HS-5 (cell line): ENCODE measurements around the gene IBA57.
"Not testable (repeated sequence)": the region's sequence is repeated elsewhere in the genome, so short reads cannot be mapped to it uniquely, and the experiment has no call there.

Experiments used
- DNase-seq: peaks from one replicate; pipeline ENCODE4 v3.0.0-alpha.2; 2012; ENCODE audit warnings: low read depth

The IBA57 gene

DNA sequence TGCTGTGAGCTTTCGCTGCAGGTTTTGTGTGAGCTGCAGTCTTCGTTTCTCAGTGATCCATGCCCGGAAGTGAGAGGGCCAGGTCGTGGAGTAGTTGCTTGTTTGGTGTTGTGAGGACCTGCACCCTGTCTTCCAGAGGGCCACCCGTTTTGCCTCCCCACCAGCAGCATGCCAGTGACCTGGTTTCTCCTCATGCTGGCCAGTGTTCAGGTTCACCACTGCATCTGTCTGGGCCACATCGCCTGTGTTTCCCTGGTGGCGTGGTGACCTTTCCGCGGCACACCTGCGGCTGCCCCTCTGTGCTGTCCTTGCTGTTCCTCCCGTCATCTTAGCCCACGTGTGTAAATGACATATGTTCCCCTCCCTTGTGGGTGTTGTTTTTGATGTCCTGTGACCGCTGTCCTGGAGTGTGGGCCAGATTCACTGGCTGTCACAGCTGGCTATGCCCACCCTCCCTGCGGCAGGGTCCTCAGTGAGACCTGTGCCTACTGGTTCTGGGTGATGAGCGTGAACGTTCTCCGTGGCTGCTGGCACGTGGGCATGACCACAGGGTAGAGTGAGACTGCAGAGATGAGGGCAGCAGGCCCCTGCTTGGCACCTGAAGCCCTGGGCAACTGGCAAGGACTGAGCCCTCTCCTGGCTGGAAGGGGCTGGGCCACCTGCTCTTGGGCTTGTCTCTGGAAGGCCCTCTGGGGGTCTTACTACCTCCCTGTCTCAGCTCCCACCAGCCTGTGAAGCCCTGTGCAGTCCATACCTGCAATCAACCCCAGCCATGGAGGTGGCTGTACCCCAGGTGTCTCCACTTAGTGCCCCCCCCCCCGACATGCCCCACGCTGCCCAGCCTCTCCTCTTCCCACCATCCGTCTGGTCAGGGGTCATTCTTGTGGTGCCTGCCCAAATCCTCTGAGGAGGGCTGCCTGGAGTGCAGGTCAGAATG, 7.3 kb downstream of the IBA57 start:
- DNase-seq = no peak

DNA sequence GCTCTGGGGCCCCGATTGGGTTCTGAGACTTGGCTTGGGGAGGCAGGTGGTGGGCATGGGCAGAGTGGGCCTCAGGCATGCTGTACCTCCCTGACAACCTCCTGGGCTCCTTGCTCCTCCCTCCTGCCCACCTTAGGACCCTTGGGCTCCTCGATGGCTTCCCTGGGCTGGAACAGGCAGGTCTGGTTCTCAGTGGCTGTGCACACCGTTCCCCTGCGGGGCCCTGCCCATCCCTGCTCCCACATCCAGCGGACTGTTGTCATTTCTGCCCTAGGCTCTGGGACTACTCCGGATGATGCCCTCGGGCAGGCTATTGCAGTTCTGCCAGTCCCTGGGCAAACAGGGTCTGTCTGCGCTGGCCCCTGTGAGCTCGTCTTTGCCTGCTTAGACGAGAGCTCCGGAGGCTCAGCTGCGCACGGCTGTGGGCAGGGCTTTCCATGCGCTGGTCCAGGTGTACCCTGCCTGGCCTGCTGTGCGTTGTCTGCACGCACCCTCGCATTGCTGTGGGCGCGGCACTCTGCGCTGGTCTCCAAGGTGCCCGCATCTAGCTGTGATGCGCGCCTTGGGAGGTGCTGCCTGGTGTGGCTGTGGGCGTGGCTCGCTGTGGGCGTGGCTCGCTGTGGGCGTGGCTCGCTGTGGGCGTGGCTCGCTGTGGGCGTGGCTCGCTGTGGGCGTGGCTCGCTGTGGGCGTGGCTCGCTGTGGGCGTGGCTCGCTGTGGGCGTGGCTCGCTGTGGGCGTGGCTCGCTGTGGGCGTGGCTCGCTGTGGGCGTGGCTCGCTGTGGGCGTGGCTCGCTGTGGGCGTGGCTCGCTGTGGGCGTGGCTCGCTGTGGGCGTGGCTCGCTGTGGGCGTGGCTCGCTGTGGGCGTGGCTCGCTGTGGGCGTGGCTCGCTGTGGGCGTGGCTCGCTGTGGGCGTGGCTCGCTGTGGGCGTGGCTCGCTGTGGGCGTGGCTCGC, 8.2 kb downstream of the IBA57 start:
- DNase-seq = not testable (repeated sequence)

DNA sequence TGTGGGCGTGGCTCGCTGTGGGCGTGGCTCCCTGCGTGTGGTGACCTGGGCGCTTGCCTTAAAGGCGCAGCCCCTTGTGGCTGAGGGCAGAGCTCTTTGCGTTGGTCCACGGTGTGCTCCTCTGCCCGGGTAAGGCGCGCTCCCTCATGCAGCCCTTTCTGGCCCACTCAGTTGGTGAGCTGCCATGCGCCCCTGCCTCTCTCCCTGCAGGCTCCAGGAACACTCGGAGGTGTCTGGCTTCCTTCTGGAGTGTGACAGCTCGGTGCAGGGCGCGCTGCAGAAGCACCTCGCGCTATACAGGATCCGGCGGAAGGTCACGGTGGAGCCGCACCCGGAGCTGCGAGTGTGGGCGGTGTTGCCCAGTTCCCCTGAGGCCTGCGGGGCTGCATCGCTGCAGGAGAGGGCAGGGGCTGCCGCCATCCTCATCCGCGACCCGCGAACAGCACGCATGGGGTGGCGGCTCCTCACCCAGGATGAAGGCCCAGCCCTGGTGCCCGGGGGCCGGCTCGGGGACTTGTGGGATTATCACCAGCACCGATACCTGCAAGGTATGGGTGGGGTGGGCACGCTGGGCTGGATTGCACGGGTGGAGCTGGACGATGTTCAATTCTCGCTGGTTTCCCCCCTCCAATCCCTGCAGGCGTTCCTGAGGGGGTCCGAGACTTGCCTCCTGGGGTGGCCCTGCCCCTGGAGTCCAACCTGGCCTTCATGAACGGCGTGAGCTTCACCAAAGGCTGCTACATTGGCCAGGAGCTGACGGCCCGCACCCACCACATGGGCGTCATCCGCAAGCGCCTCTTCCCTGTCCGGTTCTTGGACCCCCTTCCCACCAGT, 9.1 kb downstream of the IBA57 start:
- DNase-seq = no peak

DNA sequence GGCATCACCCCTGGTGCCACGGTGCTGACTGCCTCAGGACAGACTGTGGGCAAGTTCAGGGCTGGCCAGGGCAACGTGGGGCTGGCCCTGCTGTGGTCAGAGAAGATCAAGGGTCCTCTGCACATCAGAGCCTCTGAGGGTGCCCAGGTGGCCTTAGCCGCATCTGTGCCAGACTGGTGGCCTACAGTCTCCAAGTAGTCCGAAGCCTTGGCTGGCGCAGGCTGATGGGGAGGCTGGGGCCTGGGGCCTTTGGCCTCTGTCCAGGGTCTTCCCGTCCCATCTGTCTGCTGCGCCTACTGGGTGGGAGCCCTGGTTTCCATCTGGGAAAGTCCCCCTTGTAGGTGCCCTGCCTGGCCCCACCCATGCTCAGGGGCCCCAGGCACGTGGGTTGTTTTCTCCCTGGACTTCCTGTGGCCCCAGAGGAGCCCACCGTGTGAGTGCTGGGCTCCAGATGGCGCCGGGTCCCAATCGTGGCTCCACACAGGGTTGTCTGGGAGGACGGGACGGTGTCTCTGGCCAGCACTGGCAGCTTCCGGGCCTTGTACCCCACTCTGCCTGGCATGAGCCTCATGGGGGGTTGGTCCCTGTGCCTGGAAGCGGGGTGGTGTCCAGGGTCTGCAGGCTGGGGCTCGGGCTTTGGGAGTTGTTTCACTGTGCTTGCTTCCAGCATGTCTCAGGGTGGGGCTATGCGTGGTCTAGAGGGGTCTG, 9.9 kb downstream of the IBA57 start:
- no peak for DNase-seq

DNA sequence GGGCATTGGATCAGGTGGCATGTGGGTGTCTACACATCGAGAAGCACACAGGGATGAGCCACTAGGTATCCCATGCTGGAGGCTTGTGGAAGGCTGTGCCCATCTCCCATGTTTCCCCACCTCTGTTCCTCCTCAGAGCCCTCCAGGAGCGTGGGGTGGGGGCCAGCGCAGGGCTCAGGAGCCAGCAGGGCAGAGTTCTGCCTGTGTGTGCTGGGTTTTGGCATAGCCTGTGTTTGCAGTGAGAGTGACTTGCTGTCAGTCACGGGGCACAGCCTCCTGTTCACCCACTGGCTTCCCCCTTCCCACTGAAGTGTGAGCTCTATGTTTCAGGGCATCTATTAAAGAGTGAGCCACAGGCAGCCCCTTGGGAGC, 10.4 kb downstream of the IBA57 start:
- no peak for DNase-seq

DNA sequence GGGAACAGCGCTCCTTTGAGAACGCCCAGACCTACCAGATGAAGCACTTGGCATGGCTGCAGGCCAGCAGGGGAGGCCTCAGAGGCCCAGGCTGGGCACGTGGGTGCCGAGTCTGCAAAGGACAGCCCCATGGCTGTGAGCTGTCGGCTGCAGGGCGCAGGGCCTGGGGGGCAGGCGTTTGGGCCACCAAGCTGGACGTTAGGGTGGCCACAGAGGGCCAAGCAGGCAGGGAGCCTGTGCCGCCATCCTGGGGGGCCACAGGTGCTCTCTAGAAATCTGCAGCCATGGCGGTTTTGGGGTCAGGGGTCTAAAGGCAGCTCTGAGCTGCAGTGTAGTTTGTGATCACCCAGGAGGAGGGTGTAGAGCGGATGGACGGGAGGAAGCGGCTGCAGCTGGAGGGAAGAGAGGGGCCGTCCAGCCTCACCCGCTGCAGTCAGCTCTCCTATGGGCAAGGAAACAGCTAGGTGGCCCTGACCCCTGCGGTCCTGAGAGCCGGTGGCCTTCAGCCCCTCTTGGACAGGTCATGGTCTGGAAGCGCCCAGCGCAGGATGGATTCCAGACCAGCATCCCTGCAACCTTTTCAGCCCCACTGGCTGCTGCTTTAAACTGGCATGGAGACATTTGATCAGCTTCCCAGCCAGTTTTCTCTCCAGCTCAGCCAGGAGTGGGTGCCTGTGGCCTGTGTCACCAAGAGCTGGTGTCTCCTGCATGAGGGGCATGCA, 11.0 kb downstream of the IBA57 start:
- DNase-seq = no peak

DNA sequence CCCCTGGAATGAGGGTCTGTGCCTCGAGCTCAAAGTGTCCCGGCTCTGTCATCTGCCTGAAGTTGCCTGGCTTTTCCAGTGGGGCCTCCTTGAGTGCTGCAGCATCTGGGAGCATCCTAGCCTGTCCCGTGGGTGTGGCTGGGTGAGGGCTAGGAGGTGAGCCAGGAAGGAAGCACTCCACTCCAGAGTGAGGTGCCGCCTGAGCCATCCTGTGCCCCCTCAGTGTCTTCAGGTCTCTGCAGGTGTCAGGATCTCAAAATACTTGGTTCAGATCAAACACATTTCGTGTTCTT, 11.5 kb downstream of the IBA57 start:
- no peak for DNase-seq

DNA sequence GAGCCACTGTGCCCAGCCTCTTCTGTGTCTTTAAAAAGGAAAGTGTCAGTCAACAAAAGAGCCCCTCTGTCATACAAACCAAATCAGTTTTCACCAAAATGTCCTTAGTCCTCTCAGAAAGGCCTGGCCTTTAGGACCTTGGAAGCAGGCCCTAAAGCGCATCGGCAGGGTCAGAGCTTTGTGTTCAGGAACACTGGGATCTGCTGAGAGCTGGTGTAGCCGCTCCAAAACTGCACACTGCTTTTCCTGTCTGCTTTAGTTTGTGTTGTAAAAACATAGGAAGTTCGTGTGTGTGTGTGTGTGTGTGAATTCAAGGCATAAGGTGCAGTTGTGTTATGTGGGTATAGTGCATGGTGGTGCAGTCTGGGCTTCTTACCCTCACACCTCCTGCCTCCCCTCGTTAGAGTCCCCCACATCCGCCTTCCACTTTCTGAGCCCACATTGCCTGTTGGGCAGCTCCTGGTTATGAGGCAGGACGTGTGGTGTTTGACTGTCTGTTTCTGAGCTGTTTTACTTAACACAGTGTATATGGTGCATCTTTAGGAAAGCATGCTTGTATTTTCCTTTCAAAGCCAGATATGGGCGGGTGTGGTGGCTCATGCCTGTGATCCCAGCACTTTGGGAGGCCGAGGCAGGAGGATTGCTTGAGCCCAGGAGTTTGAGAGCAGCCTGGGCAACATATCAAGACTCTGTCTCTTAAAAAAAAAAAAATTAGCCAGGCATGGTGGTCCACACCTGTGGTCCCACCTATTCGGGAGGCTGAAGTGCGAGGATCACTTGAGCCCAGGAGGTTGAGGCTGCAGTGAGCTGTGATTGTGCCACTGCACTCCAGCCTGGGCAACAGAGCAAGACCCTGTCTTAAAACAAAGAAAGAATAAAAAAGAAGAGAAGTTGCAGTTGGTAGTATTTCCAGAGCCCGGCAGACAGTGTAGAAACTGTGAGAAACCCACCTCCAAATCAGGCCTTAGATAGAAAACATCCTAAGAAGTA, 12.4 kb downstream of the IBA57 start:
- DNase-seq = no peak

DNA sequence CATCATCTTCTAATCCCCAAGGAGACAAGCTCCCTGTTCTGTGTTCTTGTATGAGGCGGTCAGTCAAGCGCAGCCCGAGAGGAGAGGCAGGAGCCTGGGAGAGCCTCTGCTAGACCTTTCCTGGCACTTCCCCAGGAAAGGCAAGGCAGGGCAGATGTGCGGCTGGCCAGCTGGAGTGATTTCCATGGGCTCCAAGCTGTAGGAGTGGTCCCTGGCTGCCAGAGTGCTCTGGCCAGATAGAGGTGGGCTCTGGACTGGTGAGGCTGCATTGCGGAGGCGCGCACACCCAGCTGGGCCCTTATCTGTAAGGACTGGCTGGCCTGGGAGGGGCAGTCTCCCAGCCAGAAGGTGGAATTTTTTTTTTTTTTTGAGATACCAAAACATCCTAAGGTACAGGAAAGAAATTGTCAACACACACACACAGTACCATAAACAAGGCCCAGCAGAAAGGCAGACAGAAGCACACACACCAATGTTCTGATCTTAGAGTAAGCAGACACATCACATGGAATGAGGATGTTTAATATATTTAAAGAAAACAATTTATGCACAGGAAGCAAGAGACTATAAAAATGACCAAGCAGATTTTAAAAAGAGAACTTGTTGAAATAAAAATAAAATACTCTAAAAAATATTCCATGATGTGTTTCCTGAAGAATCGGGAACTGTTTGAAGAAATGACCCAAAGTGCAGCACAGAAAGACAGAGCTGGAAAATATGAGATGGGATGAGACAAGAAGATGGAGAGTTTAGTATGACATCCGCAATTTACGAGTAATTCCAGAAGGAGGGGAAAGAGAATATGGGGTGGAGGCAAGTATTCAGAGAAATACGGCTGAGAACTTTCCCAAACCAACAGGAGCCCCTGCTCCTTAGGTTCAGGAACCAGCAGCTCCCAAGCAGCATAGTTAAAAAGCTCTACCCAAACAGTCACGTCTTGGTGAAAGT, 13.4 kb downstream of the IBA57 start:
- DNase-seq = no peak

DNA sequence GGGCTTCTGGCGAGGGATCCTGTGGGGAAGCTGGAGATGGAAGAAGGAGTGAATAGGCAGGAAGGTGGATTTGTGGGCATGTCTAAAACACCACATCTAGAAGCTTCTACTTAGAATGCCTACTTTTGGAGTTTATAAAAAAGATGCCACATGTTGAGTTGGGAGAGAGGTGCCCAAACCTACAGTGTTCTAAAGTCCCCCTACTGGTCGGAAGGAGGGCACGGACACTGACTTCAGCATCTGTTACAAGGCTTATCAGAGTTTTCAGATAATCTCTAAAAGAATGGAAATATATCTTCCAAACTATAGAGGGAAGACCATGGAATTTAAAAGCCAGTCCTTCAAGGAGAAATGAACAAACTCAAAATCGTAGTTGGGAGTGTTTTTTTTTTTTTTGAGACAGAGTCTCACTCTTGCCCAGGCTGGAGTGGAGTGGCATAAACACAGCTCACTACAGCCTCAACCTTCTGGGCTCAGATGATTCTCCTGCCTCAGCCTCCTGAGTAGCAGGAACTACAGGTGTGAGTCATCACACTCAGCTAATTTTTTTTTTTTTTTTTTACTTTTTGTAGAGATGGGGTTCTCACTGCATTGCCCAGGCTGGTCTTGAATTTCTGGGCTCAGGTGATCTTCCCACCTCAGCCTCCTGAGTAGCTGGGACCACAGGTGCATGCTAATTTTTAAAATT, 14.8 kb downstream of the IBA57 start:
- no peak for DNase-seq

DNA sequence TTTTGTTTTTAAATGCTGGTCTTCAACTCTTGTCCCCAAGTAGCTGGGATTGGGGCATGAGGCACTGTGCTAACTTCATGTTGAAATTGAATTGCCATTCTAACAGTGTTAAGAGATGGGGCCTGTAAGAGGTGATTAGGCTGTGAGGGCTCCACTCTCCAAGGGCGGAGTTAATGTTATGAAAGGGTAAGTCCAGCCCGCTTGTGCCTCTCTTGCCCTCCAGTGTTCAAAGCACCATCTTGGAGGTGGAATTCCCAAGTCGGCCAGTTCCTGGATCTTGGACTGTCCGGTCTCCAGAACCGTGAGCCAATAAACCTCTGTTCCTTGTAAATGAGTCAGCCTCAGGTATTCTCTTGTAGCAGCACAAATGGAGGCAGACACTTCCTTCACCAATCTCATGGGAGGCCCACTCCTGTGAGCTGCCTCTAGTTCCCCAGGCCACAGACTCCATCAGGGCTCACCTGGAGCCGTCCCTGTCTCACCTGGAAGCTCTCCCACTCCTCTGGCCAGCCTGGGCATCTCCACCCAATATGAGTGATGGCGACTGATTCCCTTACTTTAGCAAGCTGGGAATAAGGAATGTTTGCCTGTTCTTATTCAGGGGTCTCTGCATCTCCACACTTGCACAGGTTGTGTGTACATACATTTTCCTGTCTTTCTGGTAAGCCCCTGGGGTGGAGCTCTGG, 15.5 kb downstream of the IBA57 start:
- no peak for DNase-seq

DNA sequence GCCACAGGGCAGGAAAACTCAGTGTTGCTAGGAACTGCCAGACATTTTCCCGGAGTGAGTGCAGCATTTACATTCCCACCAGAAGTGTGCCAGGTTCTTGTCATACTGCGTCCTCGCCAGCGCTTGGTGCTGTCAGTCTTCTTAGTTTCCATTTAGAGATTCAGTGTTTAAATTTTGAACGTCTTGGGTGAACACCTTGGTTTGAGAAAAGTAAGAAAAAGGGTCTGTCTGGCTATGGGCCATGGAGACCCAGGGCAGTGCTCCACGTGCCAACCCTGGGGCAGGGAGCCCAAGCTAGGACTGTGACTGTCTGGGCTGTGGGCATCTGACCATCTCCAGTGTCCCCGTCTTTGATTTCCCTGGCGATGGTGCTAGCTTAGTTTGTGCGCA, 16.0 kb downstream of the IBA57 start:
- no peak for DNase-seq

DNA sequence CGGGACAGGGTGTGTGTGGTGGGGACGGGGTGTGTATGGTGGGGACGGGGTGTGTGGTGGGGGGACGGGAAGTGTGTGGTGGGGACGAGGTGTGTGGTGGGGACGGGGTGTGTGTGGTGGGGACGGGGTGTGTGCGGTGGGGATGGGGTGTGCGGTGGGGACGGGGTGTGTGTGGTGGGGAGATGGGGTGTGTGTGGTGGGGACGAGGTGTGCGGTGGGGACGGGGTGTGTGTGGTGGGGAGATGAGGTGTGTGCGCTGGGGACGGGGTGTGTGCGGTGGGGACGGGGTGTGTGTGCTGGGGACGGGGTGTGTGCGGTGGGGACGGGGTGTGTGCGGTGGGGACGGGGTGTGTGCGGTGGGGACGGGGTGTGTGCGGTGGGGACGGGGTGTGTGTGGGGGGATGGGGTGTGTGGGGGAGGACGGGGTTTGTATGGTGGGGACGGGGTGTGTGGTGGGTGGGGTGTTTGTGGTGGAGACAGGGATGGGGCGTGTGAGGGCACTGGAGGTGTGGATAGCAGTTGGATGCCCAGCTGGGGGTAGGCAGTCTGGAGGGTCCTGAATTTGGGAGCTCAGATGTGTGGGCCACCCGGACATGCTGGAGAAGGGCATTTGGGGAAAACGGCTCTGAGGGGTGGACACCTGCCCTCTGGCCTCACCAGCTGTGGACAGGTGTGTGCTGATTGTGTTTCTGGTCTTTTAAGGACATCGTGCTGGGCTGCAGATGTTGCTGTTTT, 16.9 kb downstream of the IBA57 start:
- no peak for DNase-seq

DNA sequence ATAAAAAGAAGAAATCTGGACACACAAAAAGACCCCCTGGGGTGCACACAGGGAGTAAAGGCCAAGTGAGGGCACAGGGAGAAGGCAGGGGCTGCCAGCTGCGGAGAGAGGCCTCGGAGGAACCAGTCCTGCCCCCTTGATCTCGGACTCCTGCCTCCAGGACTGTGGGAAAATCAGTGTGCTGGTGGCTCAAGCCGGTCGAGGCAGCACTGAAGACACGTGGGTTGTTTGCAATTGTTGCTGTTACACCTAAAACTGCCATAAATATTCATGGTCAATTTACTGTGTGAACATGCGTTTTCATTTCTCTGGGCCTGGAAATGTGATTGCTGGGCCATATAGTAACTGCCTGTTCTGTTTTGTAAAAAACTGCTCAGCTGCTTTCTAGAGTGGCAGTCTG, 18.5 kb downstream of the IBA57 start:
- DNase-seq = no peak

DNA sequence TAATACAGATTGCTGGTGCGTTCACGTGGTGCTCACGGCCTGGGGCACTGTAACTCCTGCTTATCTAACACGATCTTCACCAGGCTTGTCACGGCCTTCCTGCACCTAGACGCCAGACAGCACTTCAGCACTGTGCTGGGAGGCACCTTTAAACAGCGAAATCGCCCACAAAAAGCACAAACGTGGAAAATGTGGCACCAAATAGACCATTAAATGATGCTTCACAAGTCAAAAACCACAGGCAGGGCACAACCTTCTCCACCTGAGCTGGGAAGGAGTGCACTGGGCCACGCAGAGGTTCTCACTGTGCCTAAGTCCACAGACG, 20.0 kb downstream of the IBA57 start:
- DNase-seq = no peak

DNA sequence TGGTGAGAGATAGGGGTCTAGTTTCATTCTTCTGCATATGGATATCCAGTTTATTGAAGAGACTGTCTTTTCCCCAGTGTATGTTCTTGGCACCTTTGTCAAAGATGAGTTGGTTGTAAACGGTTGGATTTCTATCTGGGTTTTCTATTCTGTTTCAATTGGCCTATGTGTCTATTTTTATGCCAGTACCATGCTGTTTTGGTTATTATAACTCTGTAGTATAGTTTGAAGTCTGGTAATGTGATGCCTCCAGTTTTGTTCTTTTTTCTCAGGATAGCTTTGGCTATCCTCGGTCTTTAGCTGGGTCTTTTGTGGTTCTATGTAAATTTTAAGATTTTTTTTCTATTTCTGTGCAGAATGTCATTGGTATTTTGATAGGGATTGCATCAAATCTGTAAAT, 22.6 kb downstream of the IBA57 start:
- DNase-seq = not testable (repeated sequence)

DNA sequence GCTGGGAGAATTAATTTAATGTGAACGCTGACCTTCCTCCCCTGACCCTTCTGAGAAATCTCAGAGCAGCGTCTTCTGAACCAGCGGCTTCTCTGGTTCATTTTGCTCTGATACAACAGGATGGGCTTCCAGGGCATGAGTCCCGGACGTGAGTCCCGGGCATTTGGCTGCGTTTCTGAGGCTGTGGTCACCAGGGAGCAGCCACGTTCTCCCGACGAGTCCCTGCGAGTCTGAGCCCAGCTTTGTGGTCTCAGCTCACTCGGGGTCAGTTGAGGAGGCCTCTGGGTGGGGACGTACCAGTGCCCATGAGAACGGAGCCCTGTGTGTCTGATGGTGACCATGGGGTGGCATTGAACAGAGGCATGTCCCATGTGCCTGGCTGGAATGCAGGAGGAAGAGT, 24.6 kb downstream of the IBA57 start:
- no peak for DNase-seq
